Neural cell (in vitro differentiated cells): ENCODE measurements around the gene AGBL1. TPM values are rescaled to one million over a fixed set of nuclear protein-coding genes. Genes with fewer than 3 reads are reported as not detected.

Experiments used
- H2AFZ ChIP-seq: fragments of 200-600, 300-800 bp; sonication (generic), shearing (Covaris generic); 2 replicates; pipeline ENCODE4 v1.6.0; 2014; ENCODE audit warnings: low read depth, mild to moderate bottlenecking, antibody characterized with exemption, low read length, moderate library complexity
- H3F3A ChIP-seq: fragments of 200-600 bp; shearing (Covaris generic); 2 replicates; pipeline ENCODE4 v1.6.1; 2016; ENCODE audit warnings: mild to moderate bottlenecking, moderate library complexity, mixed read lengths, antibody characterized with exemption, low read length; ENCODE audit not compliant: insufficient read depth, poor library complexity, severe bottlenecking
- H3K27ac ChIP-seq: fragments of 200-600, 300-800 bp; sonication (generic), shearing (Covaris generic); 2 replicates; pipeline ENCODE4 v1.5.1; 2014; ENCODE audit warnings: mild to moderate bottlenecking, low read length, moderate library complexity
- H3K27me3 ChIP-seq: fragments of 300-800, 200-600 bp; sonication (generic), shearing (Covaris generic); 2 replicates; pipeline ENCODE4 v1.6.0; 2014; ENCODE audit warnings: mild to moderate bottlenecking, low read depth, low read length, moderate library complexity; ENCODE audit not compliant: insufficient read depth
- H3K36me3 ChIP-seq: fragments of 300-800, 200-600 bp; sonication (generic), shearing (Covaris generic); 2 replicates; pipeline ENCODE4 v1.5.1; 2014; ENCODE audit warnings: mild to moderate bottlenecking, antibody characterized with exemption, low read length, moderate library complexity; ENCODE audit not compliant: insufficient read depth
- H3K4me2 ChIP-seq: fragments of 300-800, 200-600 bp; sonication (generic), shearing (Covaris generic); 2 replicates; pipeline ENCODE4 v1.6.0; 2014; ENCODE audit warnings: mild to moderate bottlenecking, low read length
- H3K4me3 ChIP-seq: fragments of 300-800, 200-600 bp; sonication (generic), shearing (Covaris generic); 2 replicates; pipeline ENCODE4 v1.5.1; 2014; ENCODE audit warnings: mild to moderate bottlenecking, low read length, moderate library complexity
- H3K79me2 ChIP-seq: fragments of 200-600 bp; shearing (Covaris generic); replicated peaks from 2 replicates; pipeline ENCODE4 v1.6.0; 2014; ENCODE audit warnings: mild to moderate bottlenecking, low read length, moderate library complexity; ENCODE audit not compliant: insufficient read depth
- H3K9ac ChIP-seq: fragments of 300-800, 200-600 bp; sonication (generic), shearing (Covaris generic); 2 replicates; pipeline ENCODE4 v1.6.1; 2016; ENCODE audit warnings: mild to moderate bottlenecking, low read length, mixed read lengths
- H3K9me2 ChIP-seq: fragments of 200-600 bp; shearing (Covaris generic); 2 replicates; pipeline ENCODE4 v1.6.1; 2016; ENCODE audit warnings: mild to moderate bottlenecking, low read length, mixed read lengths; ENCODE audit not compliant: insufficient read depth
- H3K9me3 ChIP-seq: fragments of 200-600, 300-800 bp; sonication (generic), shearing (Covaris generic); 2 replicates; pipeline ENCODE4 v1.6.1; 2016; ENCODE audit warnings: mild to moderate bottlenecking, mixed run types, low read length, moderate library complexity, mixed read lengths
- H4K20me1 ChIP-seq: fragments of 200-600 bp; shearing (Covaris generic); 2 replicates; pipeline ENCODE4 v1.6.1; 2016; ENCODE audit warnings: mild to moderate bottlenecking, mixed run types; ENCODE audit not compliant: insufficient read depth
- EP300 ChIP-seq: fragments of 450-650 bp; conservative IDR thresholded peaks from 2 replicates; pipeline ENCODE4 v1.6.1; 2014; ENCODE audit warnings: antibody characterized with exemption, mild to moderate bottlenecking, moderate library complexity; ENCODE audit not compliant: poor library complexity, severe bottlenecking
- EZH2 ChIP-seq: fragments of 200-600, 300-800 bp; shearing (Covaris generic), sonication (generic); IDR thresholded peaks from 2 replicates; pipeline ENCODE4 v1.6.1; 2014; ENCODE audit warnings: antibody characterized with exemption, low read length, borderline replicate concordance, mild to moderate bottlenecking; ENCODE audit not compliant: insufficient read depth, poor library complexity, severe bottlenecking
- MXI1 ChIP-seq: fragments of 450-650 bp; conservative IDR thresholded peaks from 2 replicates; pipeline ENCODE4 v1.6.1; 2014; ENCODE audit warnings: antibody characterized with exemption, mild to moderate bottlenecking; ENCODE audit not compliant: poor library complexity, severe bottlenecking
- POLR2AphosphoS5 ChIP-seq: IDR thresholded peaks from 2 replicates; pipeline ENCODE4 v1.6.1; 2012
- RAD21 ChIP-seq: fragments of 450-650 bp; conservative IDR thresholded peaks from 2 replicates; pipeline ENCODE4 v1.6.1; 2014; ENCODE audit warnings: antibody characterized with exemption, mild to moderate bottlenecking, moderate library complexity
- SMC3 ChIP-seq: fragments of 450-650 bp; conservative IDR thresholded peaks from 2 replicates; pipeline ENCODE4 v1.6.1; 2014; ENCODE audit warnings: antibody characterized with exemption, mild to moderate bottlenecking, moderate library complexity; ENCODE audit not compliant: poor library complexity
- TAF1 ChIP-seq: IDR thresholded peaks from 2 replicates; pipeline ENCODE4 v1.6.1; 2012; ENCODE audit warnings: low read depth
- polyA plus RNA-seq: library from polyadenylated mRNA; depleted of rRNA; stranded (reverse); fragments of >200 nt; gene quantifications from 2 replicates; pipeline ENCODE4 v1.2.3, GENCODE V29; 2014
- TF ChIP-seq, protein P1 (sequence below): fragments of 450-650 bp; IDR thresholded peaks from 2 replicates; pipeline ENCODE4 v1.5.1; 2014; ENCODE audit warnings: antibody characterized with exemption, mild to moderate bottlenecking, moderate library complexity; ENCODE audit not compliant: poor library complexity, severe bottlenecking
- TF ChIP-seq, protein P2 (sequence below): IDR thresholded peaks from 2 replicates; pipeline ENCODE4 v1.6.1; 2012; ENCODE audit warnings: borderline replicate concordance

AGBL1 gene
- polyA plus RNA-seq, 1 donor from 2014 or later: 0.12 TPM

DNA sequence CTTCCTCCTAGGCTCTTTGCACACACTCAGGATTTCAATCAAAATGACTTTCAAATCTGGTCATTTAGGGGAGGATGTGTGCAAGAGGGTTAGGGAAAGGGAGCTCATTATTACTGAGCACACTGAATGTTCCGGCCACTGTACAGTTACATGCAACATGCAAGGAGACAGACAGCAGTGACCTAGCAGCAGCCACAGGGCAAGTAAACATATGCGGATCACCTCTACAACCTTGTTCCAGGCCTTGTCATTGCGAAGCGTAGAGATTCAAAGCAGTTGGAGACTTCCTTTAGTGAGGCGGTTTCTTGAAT is 837.6 kb downstream of the AGBL1 start:
- Histone ChIP-seq H3K4me3 (no peak overlapping the region), H3K27me3 (no peaks in the 10 kb centered on the region), H3K4me2 (no peak overlapping the region), H3F3A (no peaks in the 10 kb centered on the region), H3K9me3 (no peaks in the 10 kb centered on the region), H2AFZ (no peak overlapping the region), H3K27ac (no peak overlapping the region), H3K36me3 (no peaks in the 10 kb centered on the region), H4K20me1 (no peaks in the 10 kb centered on the region), H3K79me2 (no peaks in the 10 kb centered on the region), H3K9ac (no peak overlapping the region), H3K9me2 (no peaks in the 10 kb centered on the region)
- no peak for TF ChIP-seq EP300
- no peak for TF ChIP-seq SMC3
- TF ChIP-seq TAF1: no peak
- TF ChIP-seq RAD21: no peak
- TF ChIP-seq POLR2AphosphoS5: no peak
- TF ChIP-seq, protein P1, sequence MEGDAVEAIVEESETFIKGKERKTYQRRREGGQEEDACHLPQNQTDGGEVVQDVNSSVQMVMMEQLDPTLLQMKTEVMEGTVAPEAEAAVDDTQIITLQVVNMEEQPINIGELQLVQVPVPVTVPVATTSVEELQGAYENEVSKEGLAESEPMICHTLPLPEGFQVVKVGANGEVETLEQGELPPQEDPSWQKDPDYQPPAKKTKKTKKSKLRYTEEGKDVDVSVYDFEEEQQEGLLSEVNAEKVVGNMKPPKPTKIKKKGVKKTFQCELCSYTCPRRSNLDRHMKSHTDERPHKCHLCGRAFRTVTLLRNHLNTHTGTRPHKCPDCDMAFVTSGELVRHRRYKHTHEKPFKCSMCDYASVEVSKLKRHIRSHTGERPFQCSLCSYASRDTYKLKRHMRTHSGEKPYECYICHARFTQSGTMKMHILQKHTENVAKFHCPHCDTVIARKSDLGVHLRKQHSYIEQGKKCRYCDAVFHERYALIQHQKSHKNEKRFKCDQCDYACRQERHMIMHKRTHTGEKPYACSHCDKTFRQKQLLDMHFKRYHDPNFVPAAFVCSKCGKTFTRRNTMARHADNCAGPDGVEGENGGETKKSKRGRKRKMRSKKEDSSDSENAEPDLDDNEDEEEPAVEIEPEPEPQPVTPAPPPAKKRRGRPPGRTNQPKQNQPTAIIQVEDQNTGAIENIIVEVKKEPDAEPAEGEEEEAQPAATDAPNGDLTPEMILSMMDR: no peak
- TF ChIP-seq, protein P2, sequence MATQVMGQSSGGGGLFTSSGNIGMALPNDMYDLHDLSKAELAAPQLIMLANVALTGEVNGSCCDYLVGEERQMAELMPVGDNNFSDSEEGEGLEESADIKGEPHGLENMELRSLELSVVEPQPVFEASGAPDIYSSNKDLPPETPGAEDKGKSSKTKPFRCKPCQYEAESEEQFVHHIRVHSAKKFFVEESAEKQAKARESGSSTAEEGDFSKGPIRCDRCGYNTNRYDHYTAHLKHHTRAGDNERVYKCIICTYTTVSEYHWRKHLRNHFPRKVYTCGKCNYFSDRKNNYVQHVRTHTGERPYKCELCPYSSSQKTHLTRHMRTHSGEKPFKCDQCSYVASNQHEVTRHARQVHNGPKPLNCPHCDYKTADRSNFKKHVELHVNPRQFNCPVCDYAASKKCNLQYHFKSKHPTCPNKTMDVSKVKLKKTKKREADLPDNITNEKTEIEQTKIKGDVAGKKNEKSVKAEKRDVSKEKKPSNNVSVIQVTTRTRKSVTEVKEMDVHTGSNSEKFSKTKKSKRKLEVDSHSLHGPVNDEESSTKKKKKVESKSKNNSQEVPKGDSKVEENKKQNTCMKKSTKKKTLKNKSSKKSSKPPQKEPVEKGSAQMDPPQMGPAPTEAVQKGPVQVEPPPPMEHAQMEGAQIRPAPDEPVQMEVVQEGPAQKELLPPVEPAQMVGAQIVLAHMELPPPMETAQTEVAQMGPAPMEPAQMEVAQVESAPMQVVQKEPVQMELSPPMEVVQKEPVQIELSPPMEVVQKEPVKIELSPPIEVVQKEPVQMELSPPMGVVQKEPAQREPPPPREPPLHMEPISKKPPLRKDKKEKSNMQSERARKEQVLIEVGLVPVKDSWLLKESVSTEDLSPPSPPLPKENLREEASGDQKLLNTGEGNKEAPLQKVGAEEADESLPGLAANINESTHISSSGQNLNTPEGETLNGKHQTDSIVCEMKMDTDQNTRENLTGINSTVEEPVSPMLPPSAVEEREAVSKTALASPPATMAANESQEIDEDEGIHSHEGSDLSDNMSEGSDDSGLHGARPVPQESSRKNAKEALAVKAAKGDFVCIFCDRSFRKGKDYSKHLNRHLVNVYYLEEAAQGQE: no peak
- no peak for TF ChIP-seq MXI1
- TF ChIP-seq EZH2: no peak

DNA sequence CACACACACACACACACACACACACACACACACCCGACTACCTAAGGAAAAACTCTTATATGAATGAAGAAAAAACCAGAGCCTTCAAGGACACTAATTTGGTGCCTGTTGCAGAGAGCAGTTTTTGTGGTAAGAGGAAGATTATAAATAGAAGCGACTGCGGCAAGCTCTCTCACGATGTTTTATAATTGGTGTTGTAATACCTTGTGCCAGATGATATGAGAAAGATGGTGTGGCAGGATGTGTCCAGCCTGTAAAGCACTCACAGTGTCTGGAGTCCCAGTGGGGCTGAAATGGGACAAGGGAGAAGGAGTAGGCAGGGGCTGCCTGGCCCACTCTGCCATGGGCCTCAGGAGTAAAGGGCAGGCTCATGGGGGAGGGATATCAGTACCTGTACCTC is 839.9 kb downstream of the AGBL1 start:
- H3K36me3 ChIP-seq: no peaks in the 10 kb centered on the region
- H3K9ac ChIP-seq: no peak overlapping the region
- TF ChIP-seq RAD21 (no peak), EP300 (no peak), MXI1 (no peak), TAF1 (no peak), POLR2AphosphoS5 (no peak), SMC3 (no peak), EZH2 (no peak)
- TF ChIP-seq, protein P1: no peak
- TF ChIP-seq, protein P2: no peak
- no peaks in the 10 kb centered on the region for H3K79me2 ChIP-seq
- H3K27me3 ChIP-seq: no peaks in the 10 kb centered on the region
- no peaks in the 10 kb centered on the region for H4K20me1 ChIP-seq
- no peak overlapping the region for H2AFZ ChIP-seq
- H3K9me2 ChIP-seq: no peaks in the 10 kb centered on the region
- H3K27ac ChIP-seq: no peak overlapping the region
- H3K9me3 ChIP-seq: no peaks in the 10 kb centered on the region
- no peak overlapping the region for H3K4me3 ChIP-seq
- H3K4me2 ChIP-seq: no peak overlapping the region
- H3F3A ChIP-seq: no peaks in the 10 kb centered on the region
